Adipose tissue (tissue), 3 donors: ENCODE data around the gene ADAMTS10. TPM values are rescaled to one million over a fixed set of nuclear protein-coding genes. Genes with fewer than 3 reads are reported as not detected.
"Not testable (repeated sequence)": the region's sequence is repeated elsewhere in the genome, so short reads cannot be mapped to it uniquely, and the experiment has no call there.

Experiments
- H3K27ac ChIP-seq: one replicate; pipeline ENCODE4 v1.5.1; 2013; ENCODE audit warnings: low read depth, low read length
- WGBS, 3 donors: extraction: QIAGEN DNeasy Blood & Tissue Kit; methylation state at CpG; one replicate each; pipeline ENCODE4 v1.1.7; 2013; 5-methylcytosine and 5-hydroxymethylcytosine counted together
- polyA plus RNA-seq, 3 donors: library from polyadenylated mRNA; stranded (reverse); fragments of 200-250 nt; gene quantifications; one replicate each; pipeline ENCODE4 v1.2.3, GENCODE V29; 2013
- donor health status: healthy with polysubstance abuse.
- donor health status: Bipolar disorder and iron deficiency.
- donor health status: healthy.

Gene ADAMTS10
- polyA plus RNA-seq, 3 donors, result 11.0 to 29.6 (median 21.5) TPM

DNA sequence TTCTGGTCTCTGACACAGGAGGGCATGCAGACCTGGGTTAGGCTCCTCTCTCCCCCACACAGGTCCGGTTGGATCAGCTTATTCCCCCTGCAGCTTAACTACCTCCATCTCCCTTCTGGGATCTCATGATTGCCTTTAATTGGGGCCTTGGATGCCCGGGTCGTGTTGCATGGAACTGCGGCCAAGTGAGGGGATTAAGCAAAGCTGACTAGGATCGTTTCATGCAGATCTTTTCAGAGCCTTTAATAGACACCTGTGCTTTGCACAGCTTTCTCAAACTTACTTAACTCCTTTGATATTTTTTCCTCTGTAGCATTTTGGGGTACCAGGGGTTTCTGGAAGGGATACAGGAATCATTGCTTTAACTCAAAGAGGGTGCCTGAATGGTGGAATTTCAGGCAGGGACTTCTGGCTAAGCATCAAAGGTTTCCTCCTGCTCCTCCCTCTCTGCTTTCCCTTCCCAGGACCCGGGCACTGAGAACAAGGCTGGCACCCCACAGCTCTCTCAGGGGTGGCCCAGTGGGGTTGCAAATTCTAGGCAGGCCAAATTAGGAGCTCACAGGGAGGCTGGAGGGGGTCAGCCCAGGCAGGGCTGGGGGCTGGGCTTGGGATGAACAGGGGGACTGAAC lies 20.4 kb upstream of the ADAMTS10 start:
- 32 to 69% (median 59%) methylated on average over 6 of the region's 6 CpGs for WGBS, 3 donors
- H3K27ac ChIP-seq, result no peak overlapping the region

DNA sequence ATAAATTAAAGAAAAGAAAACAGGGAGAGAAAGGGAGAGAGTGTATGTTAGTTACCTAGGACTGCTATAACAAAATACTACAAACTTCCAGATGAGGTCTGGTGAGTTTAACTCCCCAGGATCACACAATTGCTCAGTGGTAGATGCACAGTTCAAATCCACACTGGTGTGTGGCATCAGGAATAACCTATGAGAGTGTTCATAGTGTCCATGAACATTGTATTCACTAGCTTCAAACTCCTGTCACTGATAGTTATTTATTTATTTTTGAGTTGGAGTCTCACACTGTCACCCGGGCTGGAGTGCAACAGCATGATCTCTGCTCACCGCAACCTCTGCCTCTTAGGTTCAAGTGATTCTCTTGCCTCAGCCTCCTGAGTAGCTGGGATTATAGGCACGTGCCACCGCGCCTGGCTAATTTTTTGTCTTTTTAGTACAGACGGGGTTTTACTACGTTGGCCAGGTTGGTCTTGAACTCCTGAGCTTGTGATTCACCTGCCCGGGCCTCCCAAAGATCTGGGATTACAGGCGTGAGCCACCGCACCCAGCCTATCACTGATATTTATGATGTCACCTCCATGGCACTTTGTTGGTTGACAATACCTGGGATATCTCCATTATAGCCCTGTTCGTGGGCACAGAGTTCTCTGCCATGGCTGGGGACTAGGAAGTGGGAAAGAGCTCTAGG lies 19.6 kb upstream of the ADAMTS10 start, which contains the start of gene NFILZ:
Gene NFILZ (plus strand): TSS at position 638 of the 688 bp plus-strand sequence. CDS start 46,133 bp downstream, outside the sequence.
- WGBS, 3 donors, result 79 to 96% (median 95%) methylated on average over 11 of the region's 11 CpGs
- no peak within 1 kb of the TSS for H3K27ac ChIP-seq

DNA sequence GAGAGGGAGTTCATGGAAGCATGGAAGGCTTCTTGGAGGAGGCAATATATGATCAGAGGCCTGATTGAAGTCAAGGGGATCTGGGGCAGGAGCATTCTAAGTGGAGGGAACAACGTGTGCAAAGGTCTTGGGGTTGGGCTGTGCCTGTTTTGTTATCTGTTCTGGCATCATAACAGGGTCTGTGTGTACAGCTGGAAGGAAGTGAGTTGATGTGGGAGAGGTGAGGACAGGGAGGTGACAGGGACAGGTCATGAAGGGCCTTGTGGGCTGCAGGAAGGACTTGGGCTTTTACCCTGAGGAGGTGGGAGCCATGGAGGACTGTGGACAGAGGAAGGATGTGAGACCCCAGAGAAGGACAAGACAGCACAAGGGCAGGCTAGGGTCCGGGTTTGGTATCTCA lies 18.7 kb upstream of the ADAMTS10 start:
- 64 to 86% (median 83%) methylated on average over 2 of the region's 2 CpGs for WGBS, 3 donors
- H3K27ac ChIP-seq, result no peak overlapping the region

DNA sequence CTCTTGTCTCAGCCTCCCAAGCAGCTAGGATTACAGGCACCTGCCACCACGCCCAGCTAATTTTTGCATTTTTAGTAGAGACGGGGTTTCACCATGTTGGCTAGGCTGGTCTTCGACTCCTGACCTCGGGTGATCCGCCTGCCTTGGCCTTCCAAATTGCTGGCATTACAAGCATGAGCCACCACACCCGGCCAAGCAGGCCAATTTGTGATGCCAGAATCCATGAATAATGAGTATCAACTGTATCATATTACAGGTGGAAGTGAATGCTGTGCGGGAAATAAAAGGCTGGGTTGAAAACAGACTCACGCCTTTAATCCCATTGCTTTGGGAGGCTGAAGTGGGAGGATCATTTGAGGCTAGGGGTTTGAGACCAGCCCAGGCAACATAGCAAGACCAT lies 16.3 kb upstream of the ADAMTS10 start:
- WGBS, 3 donors, result 70 to 77% (median 72%) methylated on average over 8 of the region's 8 CpGs
- H3K27ac ChIP-seq, result no peak overlapping the region

DNA sequence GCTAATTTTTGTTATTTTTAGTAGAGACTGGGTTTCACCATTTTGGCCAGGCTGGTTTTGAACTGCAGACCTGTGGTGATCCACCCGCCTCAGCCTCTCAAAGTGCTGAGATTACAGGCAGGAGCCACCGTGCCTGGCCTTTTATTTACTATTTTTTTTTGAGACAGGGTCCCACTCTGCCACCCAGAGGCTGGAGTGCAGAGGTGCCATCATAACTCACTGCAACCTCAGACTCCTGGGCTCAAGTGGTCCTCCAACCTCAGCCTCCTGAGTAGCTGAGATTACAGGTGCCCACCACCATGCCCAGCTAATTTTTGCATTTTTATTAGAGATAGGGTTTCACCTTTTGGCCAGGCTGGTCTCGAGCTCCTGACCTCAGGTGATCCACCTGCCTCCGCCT lies 12.4 kb upstream of the ADAMTS10 start:
- WGBS, 3 donors, result 47 to 62% (median 55%) methylated on average over 4 of the region's 4 CpGs
- not testable (repeated sequence) for H3K27ac ChIP-seq

DNA sequence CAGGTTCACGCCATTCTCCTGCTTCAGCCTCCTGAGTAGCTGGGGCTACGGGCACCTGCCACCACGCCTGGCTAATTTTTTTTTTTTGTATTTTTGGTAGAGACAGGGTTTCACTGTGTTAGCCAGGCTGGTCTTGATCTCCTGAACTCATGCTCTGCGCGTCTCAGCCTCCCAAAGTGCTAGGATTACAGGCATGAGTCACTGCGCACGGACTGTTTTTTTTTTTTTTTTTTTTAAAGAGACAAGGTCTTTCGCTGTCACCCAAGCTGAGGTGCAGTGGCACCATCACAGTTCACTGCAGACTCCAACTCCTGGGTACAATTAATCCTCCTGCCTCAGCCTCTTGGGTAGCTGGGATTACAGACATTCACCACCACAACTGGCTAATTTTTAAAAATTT lies 8.2 kb upstream of the ADAMTS10 start:
- WGBS, 3 donors, result 63 to 68% (median 67%) methylated on average over 8 of the region's 8 CpGs
- no peak overlapping the region for H3K27ac ChIP-seq

DNA sequence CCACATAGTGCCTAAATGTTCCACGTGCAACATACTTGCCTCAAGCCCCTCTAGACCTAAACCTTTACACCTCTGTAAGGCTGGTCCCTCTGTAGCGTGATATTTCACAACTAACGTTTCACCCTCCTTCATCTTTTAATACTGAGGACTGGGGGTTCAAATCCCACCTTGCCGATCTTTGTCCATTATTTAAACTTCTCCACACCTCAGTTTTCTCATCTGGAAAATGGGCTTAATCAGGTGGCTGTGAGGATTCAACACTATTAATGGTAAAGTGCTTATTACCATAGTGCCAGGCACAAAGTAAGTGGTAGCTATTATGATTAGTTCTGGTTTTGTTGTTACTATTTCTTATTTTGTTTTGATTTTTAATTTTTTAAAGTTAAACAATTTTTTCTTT lies 7.5 kb upstream of the ADAMTS10 start:
- 75 to 85% (median 83%) methylated on average over 4 of the region's 4 CpGs for WGBS, 3 donors
- H3K27ac ChIP-seq, result no peak overlapping the region

DNA sequence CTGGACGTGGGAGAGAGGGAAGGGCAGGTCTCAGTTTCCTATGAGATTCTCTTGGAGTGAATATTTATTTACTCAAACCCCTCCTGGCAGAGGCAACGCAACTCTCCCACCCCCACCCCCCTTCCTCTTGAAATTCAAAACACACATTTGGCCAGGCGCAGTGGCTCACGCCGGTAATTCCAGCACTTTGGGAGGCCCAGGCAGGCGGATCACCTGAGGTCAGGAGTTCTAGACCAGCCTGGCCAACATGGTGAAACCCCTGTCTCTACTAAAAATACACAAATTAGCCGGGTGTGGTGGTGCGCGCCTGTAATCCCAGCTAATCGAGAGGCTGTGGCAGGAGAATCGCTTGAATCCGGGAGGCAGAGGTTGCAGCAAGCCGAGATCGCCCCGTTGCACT lies 6.8 kb upstream of the ADAMTS10 start:
- H3K27ac ChIP-seq, result not testable (repeated sequence)
- WGBS, 3 donors, result 63 to 77% (median 69%) methylated on average over 15 of the region's 15 CpGs

DNA sequence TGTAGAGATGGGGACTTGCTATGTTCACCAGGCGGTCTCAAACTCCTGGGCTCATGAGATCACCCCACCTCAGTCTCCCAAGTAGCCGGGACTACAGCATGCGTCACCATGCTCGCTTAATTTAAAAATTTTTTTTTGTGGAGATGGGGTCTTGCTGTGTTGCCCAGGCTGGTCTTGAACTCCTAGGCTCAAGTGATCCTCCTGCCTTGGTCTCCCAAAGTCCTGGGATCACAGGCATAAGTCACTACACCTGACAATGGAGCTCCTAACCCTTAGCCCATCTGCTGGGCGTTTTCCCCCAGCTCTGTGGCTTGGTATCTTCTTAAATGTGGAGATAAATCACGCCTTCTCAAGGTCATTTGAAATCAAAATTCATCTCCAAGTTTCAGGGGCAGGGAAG lies 6.3 kb upstream of the ADAMTS10 start:
- WGBS, 3 donors, result 70 to 86% (median 79%) methylated on average over 6 of the region's 6 CpGs

DNA sequence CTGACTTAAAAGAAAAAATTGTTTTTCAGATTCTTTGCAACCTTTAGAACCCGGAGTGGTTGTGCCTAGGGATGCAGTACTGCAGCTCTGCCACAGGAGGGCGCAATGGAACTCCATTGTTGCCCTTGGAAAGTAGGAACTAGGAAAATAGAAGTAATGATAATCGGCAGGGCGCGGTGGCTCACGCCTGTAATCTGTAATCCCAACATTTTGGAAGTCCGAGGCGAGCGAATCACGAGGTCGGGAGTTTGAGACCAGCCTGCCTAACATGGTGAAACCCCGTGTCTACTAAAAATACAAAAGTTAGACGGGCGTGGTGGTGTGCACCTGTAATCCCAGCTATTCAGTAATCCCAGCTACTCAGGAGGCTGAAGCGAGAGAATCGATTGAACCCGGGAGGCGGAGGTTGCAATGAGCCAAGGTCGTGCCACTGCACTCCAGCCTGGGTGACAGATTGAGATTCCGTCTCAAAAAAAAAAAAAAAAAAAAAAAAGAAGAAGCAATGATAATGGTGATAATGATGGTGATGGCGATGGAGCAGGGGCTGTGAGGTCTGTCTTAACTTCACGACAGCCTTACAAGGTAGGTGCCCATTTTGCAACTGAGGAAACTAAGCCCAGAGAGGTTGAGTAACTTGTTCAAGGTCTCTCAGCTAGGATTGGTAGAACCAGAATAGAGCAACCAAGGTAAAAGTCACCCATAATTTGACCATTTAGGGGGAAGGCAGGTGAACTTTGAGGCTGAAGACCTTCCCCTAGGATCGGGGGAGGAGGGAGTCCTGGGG lies 5.5 kb upstream of the ADAMTS10 start:
- 28 to 29% (median 28%) methylated on average over 23 of the region's 23 CpGs for WGBS, 3 donors
- H3K27ac ChIP-seq, result no peak overlapping the region

More for the DNA sequence above, 6.3 kb upstream of the ADAMTS10 start:
- H3K27ac ChIP-seq, result no peak overlapping the region

DNA sequence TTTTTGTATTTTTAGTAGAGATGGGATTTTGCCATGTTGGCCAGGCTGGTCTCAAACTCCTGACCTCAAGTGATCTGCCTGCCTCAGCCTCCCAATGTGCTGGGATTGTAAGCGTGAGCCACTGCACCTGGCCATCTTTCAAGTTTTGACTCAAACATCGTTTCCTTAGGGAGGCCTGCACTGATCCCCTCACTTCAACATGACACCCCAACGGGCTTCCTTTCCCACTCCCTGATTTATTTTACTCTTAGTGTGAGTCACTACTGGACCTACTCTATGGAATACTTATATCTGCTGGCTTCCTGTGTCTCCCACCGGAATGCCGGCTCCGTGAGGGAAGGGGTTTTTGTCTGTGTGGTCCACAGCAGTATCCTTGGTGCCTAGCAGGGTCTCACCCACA lies 4.5 kb upstream of the ADAMTS10 start:
- 20 to 40% (median 29%) methylated on average over 6 of the region's 6 CpGs for WGBS, 3 donors
- H3K27ac ChIP-seq, result no peak overlapping the region

DNA sequence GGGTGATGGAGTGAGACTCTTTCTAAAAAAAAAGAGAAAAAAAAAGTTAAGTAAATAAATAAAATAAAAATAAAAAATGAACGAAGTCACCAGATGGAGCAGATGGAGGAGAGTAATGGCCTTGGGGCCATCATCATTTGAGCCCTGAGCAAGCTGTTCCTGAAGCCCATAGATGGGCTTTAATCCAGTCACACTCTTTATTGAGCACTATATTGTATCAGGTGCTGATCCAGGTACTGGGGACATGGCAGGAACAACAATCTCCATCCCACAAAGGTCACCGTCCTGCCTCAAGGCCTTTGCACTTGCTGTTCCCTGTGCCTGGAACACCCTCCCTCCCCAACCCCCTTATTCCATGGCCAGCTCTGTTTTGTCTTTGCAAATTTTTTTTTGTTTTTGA lies 3.9 kb upstream of the ADAMTS10 start:
- WGBS, 3 donors, result 64 to 91% (median 87%) methylated on average over 2 of the region's 2 CpGs
- no peak overlapping the region for H3K27ac ChIP-seq

DNA sequence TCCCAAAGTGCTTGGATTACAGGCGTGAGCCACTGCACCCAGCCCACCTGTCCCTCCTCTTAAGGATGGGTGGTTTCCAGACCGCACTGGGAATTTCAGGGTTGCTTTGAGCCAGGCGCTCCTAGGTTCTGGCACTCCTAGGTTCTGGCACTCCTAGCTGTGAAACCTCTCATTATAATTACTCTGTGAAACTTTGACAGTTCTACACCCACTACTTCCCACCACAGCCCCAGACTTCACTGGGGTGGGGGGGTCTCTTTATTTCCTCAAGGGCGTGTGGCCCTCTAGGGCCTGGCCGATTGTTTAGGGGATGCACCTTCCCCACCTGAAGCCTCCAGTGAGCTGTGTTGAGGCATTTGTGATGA lies 2.3 kb upstream of the ADAMTS10 start:
- WGBS, 3 donors, result 49 to 52% (median 51%) methylated on average over 5 of the region's 5 CpGs
- H3K27ac ChIP-seq, result no peak overlapping the region

DNA sequence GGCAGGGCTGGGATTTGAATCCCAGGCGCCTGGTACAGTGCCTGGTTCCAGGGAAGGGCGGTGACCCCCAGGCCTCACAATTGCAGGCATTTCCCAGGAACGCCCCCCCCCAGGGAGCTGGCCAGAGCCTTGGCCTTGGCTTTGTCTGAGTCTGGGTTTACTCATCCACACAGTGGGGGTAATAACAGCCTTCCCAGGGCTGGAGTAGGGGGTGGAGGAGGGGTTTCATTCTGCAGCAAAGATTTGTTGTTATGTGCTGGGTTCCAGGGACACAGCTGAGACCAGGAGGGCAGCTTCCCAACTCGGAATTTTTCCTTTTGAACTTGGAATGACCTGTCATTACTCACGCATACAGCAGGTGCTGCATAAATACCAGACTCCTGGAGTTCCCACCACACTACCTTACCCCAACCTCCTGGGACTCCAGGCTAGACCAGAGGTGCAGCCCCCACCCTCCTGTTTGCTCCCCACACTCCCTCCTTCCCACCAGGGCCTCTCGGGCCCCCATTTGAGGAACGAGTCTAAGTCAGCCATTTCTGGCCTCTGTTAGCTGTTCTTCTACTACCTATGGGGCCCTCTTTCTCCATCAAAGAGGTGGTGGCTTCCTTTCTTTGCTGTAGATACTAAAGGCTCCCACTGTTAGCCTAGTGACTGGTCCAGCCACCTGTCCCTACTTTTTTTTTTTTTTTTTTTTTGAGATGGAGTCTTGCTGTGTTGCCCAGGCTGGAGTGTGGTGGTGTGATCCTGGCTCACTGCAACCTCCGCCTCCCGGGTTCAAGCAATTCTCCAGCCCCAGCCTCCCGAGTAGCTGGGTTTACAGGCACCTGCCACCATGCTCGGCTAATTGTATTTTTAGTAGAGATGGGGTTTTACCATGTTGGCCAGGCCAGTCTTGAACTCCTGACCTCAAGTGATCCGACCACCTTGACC lies 1.6 kb upstream of the ADAMTS10 start:
- WGBS, 3 donors, result 39 to 48% (median 48%) methylated on average over 12 of the region's 12 CpGs
- no peak overlapping the region for H3K27ac ChIP-seq

DNA sequence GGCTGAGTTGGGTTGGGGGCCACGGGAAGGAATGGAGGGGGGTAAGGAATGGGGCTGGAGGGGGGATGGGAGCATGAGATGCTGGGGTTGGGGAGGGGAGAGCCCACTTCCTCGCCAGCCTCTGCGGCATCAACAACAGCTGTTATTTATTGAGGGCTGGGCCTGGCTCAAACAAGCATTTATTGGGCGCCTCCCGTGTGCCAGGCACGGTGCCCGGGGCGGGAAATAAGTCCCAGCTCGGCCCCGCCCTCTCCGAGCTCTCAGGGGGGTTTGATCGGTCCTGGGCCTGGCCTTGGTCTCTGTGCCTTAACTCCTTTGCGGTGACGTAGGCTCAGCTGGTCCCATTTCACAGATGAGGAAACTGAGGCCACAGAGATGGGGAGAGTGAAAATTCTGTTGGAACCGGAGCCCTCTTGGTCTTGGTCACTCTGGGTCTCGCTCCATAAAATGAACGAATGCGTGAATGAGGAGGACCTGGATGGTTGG lies 919 bp upstream of the ADAMTS10 start:
- H3K27ac ChIP-seq, result no peak overlapping the region
- WGBS, 3 donors, result 30 to 37% (median 36%) methylated on average over 18 of the region's 18 CpGs

DNA sequence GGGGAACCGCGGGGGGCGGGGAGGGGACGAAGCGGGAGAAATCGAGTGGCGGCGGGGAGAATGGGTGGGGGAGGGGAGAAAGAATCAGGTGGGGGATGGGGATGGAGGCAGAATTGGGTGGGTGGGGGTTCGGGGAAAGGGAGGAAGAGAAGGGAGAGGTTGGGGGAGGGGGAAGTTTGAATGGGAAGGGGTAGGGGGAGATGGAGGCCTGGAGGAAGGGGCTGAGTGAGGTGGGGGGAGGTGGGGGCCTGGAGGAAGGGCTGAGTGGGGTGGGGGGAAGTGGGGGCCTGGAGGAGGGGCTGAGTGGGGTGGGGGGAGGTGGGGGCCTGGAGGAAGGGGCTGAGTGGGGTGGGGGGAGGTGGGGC lies 403 bp upstream of the ADAMTS10 start:
- H3K27ac ChIP-seq, result no peak overlapping the region
- WGBS, 3 donors, result 0 to 4% (median 3%) methylated on average over 3 to 9 of the region's 9 CpGs

DNA sequence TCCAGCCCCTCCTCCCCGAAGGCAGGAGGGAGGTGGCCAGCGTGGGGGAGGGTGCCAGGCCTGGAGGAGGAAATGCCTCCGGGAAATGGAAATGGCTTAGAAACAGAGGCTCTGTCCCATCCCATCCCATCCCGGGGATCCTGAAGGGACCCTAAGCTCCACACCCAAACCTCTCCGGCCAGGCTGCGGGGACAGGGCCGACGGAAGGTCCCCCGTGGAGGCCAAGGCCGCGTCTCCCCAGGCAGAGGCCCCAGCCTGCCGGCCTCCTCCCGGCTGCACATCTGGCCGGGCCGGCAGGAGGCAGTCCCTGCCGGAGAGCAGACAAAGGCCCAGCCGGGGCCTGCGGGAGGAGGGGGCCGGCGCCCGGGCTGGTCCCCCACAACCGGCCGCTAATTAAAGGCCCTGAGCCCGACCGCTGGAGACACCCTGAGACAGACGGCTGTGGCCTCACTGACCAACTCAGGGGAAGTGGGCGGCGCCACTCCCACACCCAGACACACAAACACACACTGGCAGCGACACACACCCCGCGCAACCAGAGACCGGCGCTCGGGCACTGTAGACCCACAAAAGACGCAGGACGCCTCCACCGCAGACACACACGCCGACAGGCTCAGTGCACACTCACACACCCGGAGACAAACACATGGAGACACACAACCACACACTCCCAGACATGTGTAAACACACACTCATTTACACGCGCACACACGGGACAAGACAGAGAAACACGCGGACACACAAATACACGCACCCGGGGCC lies 1.1 kb downstream of the ADAMTS10 start:
- H3K27ac ChIP-seq, result no peak overlapping the region
- WGBS, 3 donors, result 2 to 7% (median 3%) methylated on average over 45 to 47 of the region's 47 CpGs

DNA sequence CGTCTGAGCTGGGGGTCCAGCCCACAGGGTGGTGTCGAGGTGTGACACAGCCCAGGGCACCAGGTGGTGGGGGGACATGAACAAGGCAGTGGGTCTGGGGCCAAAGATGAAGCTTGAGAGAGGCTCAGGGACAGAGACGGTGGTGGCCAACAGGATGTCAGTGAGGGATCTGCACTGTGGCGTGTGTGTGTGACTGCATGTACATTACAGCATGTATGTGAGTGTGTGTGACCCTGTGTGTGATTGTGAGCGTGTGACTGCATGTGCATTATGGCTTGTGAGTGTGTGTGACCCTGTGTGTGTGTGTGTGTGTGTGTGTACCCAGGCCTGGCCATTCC lies 1.6 kb downstream of the ADAMTS10 start:
- 45 to 49% (median 48%) methylated on average over 5 of the region's 5 CpGs for WGBS, 3 donors
- H3K27ac ChIP-seq, result no peak overlapping the region
